ENCODE data around the gene CTIF.

DNA sequence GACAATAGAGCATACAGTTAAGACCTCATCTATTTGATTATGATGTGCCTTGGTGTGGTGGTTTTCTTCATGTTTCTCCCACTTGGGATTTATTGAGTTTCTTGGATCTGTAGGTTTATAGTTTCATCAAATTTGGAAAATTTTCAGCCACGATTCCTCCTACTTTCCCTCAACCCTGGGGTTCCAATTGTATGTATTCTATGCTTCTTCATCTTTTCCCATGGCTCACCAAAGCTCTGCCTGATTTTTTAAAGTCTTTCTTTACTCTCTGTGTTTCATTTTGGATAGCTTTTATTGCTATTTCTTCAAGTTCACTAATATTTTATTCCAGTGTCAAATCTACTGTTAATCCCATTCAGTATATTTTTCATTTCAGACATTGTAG is 132.7 kb downstream of the CTIF start:
- no peak for TF ChIP-seq POLR2A (IDR thresholded peaks at IDR 0.05)
- TF ChIP-seq, protein P1, sequence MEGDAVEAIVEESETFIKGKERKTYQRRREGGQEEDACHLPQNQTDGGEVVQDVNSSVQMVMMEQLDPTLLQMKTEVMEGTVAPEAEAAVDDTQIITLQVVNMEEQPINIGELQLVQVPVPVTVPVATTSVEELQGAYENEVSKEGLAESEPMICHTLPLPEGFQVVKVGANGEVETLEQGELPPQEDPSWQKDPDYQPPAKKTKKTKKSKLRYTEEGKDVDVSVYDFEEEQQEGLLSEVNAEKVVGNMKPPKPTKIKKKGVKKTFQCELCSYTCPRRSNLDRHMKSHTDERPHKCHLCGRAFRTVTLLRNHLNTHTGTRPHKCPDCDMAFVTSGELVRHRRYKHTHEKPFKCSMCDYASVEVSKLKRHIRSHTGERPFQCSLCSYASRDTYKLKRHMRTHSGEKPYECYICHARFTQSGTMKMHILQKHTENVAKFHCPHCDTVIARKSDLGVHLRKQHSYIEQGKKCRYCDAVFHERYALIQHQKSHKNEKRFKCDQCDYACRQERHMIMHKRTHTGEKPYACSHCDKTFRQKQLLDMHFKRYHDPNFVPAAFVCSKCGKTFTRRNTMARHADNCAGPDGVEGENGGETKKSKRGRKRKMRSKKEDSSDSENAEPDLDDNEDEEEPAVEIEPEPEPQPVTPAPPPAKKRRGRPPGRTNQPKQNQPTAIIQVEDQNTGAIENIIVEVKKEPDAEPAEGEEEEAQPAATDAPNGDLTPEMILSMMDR (IDR thresholded peaks at IDR 0.05) = no peak
